NCI-H1436 (cell line): ENCODE data around the gene COQ4.
"Not testable (repeated sequence)": the region's sequence is repeated elsewhere in the genome, so short reads cannot be mapped to it uniquely, and the experiment has no call there.

Experiments used
- DNase-seq: peaks from one replicate; lab custom pipeline; 2025; lab: John Stamatoyannopoulos, UW

The COQ4 gene

DNA sequence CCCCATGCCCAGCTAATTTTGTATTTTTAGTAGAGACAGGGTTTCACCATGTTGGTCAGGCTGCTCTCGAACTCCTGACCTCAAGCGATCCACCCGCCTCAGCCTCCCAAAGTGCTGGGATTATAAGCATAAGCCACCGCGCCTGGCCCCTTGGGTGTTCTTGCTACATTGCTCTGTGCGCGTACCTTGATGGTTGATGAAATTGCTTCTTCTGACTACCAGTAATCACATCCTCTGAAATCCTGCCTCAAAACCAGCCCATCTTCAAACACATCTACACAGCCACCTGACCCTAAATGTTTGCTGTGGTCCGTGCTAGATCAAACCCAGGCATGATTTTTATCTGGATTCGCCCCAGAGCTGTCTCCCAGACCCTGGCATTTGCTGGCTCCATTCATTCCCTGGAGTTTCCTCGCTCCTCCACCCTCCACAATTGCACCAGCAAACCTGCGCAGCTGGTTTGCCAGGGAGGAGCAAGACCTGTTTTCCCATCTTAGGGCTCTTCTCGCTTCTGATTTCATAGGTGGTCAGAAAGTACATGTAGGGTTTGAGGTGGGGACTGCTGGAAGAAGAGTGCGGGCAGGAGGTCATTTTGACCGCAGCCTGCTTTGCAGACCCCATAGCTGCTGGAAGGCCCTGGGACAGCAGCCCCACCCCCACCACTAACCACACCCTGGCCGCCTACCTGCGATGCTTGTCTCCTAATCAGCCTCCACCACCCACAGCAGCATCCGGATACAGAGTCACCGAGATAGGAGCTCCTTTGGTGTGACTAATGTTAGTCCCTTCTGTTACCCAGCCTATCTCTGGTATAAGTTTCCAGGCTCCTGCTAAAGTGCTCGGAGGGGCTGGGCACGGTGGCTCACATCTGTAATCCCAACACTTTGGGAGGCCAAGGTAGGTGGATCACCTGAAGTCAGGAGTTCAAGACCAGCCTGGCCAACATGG, 23.8 kb upstream of the COQ4 start:
- DNase-seq, result no peak

DNA sequence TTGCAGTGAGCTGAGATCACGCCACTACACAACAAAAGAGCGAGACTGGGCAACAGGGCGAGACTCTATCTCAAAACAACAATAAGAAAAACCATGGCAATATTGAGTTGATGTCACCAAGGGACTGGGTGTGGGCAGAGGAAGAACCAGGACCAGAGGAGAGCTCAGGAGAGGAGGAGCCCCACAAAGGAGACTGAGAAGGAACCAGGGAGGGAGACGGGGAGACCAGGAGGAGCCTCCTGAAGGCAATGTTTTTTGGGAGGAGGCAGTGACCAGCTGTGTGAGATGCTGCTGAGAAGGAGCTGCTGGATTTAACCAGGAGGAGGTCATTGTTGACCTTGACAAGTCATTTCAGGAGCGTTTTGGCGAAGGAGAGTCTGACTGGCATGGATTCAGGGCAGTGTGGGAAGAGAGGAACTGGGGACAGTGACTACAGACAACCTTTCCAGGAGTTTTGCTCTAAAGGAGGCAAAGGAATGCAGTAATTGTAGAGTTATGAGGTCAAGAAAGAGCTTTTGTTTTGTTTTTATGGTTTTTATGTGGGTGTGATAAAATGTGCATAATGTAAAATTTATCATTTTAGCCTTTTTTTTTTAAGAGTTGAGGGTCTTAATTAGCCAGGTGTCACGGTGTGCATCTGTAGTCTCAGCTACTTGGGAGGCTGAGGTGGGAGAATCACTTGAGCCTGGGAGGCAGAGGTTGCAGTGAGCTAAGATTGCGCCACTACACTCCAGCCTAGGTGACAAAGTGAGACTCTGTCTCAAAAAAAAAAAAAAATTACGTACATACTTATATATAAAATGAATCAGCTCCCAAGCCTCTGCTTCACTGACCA, 18.3 kb upstream of the COQ4 start:
- no peak for DNase-seq

DNA sequence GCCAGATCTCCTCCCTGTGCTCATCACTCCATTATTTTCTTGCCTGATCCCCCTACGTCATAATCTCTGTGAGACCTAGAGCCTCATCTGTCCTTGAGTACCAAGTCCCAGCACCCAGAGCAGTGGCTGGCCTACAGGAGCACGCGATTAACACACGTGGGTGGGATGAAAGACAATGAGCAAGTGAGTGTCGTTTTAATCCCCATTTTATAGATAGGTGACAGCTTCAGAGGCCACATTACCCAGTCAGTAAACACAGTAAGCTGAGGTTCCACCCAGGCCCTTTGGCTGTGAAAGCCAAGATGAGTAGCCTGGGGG, 17.7 kb upstream of the COQ4 start:
- no peak for DNase-seq

DNA sequence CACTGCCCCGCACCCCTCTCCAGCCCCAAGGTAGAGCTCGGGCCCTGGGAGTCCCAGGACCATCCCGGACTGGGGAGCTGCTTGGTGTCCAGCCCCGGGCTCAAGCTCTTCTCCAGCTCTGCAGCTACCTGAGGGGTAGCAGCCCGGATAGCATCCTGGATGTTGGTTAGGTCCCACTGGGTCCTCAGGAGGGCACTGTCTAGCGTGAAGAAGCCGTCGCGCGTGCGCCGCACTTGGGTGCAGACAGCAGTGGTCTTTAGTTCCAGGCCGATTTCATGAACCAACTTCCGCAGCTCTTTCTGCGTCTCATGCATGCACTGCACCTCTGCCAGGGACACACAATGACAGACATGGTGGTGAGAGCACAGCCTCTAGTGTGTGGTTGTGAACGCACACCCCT, 13.1 kb upstream of the COQ4 start:
- no peak for DNase-seq

DNA sequence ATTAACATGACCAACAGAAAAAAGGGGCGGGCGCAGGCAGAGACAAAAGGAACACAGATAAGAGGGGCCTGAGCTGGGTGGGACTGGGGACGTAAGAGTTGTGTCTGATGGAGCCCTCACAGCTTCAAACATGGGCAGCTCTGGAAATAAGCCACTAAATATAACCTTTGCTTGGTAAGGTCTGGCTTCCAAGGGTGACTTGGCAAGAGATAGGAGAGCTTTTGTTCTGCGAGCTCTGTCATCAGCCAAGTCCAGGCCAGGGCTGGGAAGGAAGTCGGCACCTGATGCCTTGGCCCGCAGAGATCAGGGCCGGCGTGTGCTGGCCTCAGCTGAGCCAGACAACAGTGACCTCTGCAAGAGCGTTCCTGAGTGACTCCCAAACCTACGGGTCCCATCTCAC, 12.2 kb upstream of the COQ4 start:
- DNase-seq, result no peak

DNA sequence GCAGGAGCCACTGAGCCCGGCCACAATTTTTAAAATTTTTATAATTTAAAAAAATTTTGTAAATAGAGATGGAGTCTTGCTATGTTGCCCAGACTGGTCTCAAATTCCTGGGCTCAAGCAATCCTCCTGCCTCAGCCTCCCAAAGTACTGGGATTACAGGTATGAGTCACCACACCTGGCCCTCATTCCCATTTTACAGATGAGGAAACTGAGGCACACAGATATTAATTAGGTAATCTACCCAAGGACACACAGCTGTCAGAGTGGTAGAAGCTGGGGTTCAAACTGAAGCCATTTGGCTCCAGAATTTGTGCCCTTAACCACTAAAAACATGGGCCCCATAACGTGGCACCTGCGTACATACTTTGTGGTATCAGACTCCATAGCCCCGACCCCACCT, 7.9 kb upstream of the COQ4 start:
- no peak for DNase-seq

DNA sequence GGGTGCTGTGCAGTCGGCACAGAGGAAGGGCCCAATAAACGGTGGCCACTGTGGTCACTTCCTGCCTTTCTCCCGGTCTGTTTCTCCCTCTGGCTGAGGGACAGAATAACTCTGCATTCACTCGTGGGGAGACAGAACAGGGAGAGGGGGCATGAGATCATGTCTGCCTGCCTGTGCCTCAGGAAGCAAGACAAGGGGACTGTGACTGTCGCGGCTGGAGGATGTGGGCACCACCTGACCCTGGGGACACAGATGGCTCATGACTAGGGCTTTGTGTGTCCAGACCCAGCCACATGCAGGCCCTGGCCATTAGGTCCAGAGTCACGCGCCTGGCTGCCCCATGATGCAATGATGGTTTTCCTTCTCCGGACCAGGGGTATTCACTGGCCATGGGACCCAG, 6.2 kb upstream of the COQ4 start:
- no peak for DNase-seq

DNA sequence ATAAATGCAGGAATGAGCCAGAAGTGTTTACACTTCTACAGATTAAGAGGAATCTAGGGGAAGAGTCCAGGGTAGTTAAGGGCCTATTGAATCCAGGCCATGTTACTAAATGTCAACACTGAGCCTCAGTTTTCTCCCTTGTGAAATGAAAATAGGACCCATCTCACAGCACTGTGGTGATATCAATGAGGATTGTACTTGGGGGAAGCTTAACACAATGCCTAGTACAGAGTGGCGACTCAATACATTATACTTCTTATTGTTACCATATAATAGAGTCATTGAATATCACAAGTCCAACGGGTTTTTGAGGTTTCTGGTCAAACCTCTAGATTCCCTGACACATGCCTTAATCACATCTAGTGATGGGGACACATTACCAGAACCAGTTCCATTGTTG, 5.0 kb upstream of the COQ4 start:
- DNase-seq, result no peak

DNA sequence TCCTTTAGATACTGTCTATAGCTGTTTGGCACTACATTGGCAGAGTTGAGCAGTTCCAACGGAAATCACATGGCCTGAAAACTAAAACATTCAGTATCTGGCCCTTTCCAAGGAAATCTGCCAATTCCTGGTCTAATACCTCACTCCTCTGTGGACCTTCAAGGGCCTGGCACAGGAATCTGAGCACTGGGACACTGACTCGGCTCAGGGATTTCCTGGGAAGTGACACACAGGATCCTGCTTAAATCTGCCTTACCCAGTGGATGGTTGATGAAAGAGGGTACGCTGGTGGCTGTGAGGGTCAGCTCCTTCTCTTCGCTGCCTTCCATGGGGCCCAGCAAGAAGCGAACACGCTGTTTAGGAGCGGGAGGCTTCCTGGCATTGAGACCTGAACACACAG, 1.3 kb upstream of the COQ4 start:
- DNase-seq, result no peak

DNA sequence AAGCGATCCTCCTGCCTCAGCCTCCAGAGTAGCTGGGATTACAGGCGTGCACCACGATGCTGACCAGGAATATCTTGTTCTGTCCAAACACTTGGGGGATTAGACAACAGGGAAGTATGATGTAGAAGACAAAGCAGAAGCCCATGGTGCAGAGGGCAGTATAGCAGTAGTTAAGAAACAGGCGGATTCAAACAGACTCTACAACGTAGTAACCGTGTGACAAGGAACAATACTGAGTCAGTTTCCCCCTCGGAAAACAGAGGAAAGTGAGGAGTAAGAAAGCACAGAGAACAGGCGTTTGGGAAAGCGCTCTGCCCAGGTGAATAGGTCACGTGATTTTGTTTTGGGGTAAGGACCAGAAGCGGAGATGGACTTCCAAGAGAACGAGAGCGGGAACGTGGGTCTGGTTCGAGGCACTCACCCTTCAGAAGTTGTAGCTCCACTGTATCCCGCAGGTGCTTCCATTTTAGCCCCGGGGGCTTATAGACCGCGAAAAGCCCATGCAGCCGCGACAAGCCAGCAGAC, 698 bp upstream of the COQ4 start:
- no peak for DNase-seq

DNA sequence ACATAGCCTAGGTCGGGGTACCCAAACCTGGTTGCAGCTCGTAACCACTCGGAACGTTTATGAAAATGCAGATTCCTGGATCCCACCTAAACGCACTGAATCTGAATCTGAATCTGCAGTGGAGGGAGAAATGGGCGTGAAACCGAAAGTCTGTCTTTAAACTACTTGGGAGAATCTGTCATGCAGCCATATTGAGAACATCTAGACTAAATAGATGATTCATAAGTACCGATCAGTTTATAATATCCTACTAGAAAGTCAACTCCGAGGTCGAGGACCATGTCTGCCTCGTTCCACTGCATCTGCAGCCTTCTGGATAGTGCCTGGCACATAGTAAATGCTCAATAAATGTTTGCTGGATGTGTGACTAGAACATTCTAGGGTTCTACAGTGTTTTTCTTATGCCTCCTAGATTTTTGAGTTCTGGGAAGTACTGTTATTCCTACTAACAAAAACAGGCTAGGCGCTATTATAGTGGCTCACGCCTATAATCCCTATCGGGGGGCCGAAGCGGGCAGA, 632 bp downstream of the COQ4 start:
- no peak for DNase-seq

DNA sequence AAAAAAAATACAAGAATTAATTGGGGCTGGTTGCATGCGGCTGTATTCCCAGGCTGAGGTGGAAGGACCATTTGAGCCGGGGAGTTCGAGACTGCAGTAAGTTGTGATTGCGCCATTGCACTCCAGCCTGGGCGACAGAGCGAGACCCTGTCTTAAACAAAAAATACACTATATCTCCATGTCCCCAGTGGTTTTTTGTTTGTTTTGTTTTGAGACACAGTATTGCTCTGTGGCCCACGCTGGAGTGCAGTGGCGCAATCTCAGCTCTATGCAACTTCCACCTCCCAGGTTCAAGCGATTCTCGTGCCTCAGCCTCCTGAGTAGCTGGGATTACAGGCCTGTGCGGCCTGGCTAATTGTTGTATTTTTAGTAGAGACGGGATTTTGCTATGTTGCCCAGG, 1.2 kb downstream of the COQ4 start:
- no peak for DNase-seq

DNA sequence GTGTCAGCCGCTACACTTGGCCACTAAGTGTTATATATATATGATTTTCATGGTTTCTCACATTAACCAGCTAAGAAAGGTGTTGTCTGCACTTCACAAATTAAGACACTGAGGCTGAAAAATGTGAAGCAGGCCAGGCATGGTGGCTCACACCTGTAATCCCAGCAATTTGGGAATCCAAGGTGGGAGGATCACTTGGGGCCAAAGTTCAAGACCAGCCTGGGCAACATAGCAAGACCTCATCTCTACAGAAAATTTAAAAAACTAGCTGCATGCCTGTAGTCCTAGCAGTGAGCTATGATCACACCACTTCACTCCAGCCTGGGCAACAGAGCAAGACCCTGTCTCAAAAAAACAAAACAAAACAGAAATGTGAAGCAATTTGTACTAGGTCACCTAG, 1.8 kb downstream of the COQ4 start:
- DNase-seq, result no peak

DNA sequence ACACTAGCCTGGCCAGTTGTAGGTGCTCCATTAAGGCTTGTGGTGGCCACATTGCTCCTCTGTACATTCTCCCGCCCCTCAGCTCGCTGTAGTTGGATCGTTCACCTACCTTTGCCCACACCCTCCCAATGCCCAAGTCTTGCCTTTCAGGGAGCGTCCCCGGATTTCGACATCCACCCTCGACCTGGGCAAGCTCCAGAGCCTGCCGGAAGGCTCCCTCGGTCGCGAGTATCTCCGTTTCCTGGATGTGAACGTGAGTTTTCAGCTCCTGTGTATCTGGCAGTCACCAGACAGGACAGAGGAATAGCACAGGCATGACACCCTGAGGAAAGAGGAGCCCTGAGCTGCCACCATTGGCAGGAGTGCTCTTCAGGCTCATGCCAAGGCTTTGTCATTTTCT, 3.0 kb downstream of the COQ4 start:
- DNase-seq, result no peak

DNA sequence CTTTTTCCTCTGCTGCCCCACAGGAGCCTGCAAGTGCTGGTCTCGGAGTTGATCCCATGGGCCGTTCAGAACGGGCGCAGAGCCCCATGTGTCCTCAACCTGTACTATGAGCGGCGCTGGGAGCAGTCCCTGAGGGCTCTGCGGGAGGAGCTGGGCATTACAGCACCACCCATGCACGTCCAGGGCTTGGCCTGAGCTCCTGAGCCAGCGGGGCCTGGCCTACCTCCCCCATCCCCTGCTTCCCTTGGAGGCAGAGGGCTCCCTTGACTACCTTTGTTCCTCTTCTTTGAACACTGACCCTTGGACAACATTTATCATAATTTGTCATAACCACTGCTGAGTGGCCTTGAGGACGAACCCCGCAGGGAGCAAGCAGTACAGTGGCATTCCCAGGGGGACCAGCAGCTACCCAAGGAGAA, 10.8 kb downstream of the COQ4 start:
- DNase-seq, result no peak

DNA sequence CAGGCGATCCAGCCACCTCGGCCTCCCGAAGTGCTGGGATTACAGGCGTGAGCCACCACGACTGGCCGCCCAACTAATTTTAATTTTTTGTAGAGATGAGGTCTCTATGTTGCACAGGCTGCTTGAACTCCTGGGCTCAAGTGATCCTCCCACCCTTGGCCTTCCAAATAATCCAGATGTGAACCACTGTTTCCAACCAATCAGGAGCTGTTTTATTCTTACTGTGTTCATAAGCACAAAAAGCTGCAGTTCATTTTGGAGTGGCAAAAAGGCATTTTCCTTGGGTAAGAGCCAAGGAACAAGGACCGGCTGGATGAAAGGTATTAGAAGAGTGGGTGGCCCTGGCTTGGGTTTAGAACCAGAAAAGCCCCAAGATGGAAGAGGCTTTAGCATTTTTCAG, 12.5 kb downstream of the COQ4 start:
- DNase-seq, result no peak

DNA sequence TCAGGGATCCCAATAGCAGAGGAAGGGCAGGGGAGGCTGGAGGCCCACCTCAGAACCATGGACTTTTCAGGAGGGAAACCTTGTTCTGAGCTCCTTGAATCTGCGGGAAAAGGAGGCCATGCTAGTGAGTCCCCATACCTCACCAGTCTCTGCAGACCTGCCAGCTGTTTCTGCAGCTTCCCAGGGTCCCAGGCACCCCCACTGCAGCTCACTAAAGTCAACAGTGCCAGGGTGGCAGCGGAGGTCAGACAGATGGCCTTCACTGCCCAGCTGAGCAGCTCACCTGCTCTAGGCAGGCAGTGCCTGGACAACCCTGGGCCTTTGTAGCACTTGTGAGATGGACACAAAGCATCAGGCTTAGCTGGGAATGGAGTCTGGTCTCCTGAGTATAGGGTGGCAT, 13.3 kb downstream of the COQ4 start:
- no peak for DNase-seq

DNA sequence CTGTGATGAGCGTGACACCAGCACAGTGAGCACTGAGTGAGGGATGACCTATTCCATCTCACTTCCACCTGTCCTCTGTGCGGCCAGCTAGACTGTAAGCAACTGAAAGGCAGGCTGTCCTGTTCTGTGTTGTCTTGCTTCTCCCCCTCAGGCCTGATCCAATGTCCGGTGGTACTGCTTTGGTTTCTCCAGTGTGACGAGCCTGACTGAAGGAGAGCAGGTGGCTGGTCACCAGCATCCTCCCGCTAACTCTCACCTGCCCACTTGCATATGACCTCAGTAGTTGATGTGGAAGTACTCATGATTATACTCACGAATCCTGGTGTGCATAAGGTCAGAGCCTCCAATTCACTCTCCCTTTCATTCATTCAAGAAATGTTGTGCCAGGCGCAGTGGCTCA, 15.3 kb downstream of the COQ4 start:
- no peak for DNase-seq

DNA sequence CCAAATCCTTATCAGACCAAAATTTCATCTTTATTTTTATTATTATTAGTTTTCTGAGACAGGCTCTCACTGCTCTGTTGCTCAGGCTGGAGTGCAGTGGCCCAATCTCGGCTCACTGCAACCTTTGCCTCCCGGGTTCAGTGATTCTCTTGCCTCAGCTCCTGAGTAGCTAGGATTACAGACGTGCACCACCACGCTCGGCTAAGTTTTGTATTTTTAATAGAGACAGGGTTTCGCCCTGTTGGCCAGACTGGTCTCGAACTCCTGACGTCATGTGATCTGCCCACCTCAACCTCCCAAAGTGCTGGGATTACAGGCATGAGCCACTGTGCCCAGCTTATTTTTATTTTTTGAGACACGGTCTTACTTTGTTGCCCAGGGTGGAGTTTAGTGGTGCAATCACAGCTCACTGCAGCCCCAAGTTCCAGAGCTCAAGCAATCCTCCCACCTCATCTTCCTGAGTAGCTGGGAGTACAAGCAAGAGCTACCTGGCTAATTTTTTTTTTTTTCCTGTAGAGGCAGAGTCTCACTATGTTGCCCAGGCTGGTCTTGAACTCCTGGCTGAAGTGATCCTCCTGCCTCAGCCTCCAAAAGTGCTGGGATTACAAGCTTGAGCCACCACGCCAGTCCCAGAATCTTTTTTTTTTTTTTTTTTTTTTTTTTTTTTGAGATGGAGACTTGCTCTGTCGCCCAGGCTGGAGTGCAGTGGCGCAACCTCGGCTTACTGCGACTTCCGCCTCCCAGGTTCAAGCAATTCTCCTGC, 16.4 kb downstream of the COQ4 start:
- not testable (repeated sequence) for DNase-seq

DNA sequence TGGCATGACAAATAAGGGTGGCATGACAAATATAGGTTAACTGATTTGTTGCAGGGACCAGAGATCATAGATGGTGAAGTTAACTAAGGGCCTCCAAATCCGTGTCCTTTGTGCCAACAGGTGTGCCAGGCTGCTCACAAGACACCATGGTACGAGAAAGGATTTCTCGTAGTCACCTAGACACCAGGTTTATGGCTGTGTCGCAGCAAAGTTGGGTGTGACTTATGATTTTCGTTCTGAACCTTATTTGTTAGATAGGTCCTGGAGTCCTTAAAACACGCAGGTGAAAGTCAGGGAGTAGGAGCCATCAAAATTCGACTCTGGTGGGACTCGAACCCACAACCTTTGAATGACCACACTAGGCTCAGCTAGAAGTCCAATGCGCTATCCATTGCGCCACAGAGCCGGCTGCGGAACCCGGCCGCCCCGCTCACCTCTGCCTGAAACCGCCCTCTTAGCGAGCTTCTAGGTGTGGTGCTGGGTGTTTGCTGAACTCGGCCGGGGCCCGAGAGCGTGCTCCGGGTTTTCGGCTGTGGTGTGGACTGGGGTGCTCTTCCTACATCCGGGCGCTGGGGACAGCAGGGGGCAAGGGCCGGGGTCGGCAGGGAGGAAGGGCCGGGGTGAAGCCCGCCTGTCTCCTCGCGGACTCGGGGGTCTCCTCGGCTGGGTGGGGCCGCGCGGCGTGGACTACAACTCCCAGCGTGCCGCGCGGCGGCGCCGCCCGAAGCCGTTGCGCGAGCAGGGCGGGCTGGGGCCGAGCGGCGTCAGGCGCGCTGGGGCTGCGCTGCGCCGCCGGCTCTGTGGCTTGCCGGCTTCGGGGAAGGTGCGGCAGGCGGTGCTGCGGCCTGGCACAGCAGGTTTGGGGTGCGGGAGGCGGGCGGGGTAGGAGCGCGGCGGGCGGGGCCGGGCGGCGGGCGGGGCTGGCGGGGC, 17.4 kb downstream of the COQ4 start, which contains the start of gene SLC27A4:
SLC27A4 (plus strand) TSS at position 767 of the 930 bp plus-strand sequence. CDS start 2,606 bp downstream, outside the sequence.
- peak; percentile 69 for DNase-seq
